Measurements from ENCODE around the gene ATG5. TPM values are rescaled to one million over a fixed set of nuclear protein-coding genes. Genes with fewer than 3 reads are reported as not detected.

The ATG5 gene
- total RNA-seq, 2 experiments from 2014 or later = 18.8 to 31.1 TPM

- no peak overlapping the region for H2AFZ ChIP-seq (ENCODE audit: low read length)
- H3K9me3 ChIP-seq (ENCODE audit: low read length) = no peaks in the 10 kb centered on the region
- ChIA-PET CTCF (ENCODE audit: unreplicated experiment) (no interaction called here), POLR2A (no interaction called here)
- H3K27ac ChIP-seq (ENCODE audit: low read depth, low read length, poor library complexity, severe bottlenecking) = no peak overlapping the region
- H4K20me1 ChIP-seq (ENCODE audit: insufficient read depth, low read length) = no peaks in the 10 kb centered on the region
- BruUV-seq (replicated peaks) = no TSS peak
- H3K4me3 ChIP-seq (ENCODE audit: low read depth, low read length, poor library complexity, severe bottlenecking) = no peak overlapping the region
- H3K4me2 ChIP-seq (ENCODE audit: low read length) = no peak overlapping the region
- intact Hi-C loops (cut with micrococcal nuclease; ENCODE audit: unreplicated experiment) = no loop called here
- no peaks in the 10 kb centered on the region for H3K36me3 ChIP-seq (ENCODE audit: insufficient read depth, low read length)
- H3K9me2 ChIP-seq (ENCODE audit: insufficient read depth, low read length) = no peaks in the 10 kb centered on the region
- 0 out of 2 replicates have a peak, but pooled peaks cover 2% of the 10 kb centered on the region for H3K79me2 ChIP-seq (ENCODE audit: insufficient read depth, low read depth, low read length)
- no peaks in the 10 kb centered on the region for H3K4me1 ChIP-seq (ENCODE audit: insufficient read depth, low read length, poor library complexity, severe bottlenecking)
- no peak for DNase-seq (ENCODE audit: low spot score)
- no peak for TF ChIP-seq EZH2phosphoT487 (IDR thresholded peaks at IDR 0.05; ENCODE audit: borderline replicate concordance, low read depth, low read length)
- TF ChIP-seq, protein P1, sequence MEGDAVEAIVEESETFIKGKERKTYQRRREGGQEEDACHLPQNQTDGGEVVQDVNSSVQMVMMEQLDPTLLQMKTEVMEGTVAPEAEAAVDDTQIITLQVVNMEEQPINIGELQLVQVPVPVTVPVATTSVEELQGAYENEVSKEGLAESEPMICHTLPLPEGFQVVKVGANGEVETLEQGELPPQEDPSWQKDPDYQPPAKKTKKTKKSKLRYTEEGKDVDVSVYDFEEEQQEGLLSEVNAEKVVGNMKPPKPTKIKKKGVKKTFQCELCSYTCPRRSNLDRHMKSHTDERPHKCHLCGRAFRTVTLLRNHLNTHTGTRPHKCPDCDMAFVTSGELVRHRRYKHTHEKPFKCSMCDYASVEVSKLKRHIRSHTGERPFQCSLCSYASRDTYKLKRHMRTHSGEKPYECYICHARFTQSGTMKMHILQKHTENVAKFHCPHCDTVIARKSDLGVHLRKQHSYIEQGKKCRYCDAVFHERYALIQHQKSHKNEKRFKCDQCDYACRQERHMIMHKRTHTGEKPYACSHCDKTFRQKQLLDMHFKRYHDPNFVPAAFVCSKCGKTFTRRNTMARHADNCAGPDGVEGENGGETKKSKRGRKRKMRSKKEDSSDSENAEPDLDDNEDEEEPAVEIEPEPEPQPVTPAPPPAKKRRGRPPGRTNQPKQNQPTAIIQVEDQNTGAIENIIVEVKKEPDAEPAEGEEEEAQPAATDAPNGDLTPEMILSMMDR (conservative IDR thresholded peaks at IDR 0.05; ENCODE audit: low read length) = no peak
Measured at GRCh38 chr6:106227612-106228507, 97.7 kb downstream of the ATG5 start.

DNA sequence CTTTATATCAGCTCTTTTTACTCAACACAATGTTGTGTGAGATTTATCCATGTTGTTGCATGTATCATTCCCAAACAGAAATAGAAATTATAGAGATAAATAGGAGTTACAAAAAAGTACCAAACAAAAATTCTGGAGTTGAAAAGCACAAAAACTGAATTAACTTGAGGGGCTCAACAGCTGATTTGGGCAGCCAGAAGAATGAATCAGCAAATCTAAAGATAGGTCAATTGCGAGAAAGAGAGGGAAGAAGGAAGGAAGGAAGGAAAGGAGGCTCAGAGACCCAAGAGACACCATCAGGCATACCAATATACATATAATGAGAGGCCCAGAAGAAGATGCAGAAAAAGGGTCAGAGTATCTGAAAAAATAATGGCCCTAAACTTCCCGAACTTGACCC is 98.9 kb downstream of the ATG5 start:
- intact Hi-C loops (cut with micrococcal nuclease; ENCODE audit: unreplicated experiment) = no loop called here
- no peaks in the 10 kb centered on the region for H4K20me1 ChIP-seq (ENCODE audit: insufficient read depth, low read length)
- H3K4me3 ChIP-seq (ENCODE audit: low read depth, low read length, poor library complexity, severe bottlenecking) = no peak overlapping the region
- H3K4me1 ChIP-seq (ENCODE audit: insufficient read depth, low read length, poor library complexity, severe bottlenecking) = no peaks in the 10 kb centered on the region
- 0 out of 2 replicates have a peak, but pooled peaks cover 4% of the 10 kb centered on the region for H3K79me2 ChIP-seq (ENCODE audit: insufficient read depth, low read depth, low read length)
- ChIA-PET CTCF (ENCODE audit: unreplicated experiment) (no interaction called here), POLR2A (interaction anchor here (0.5 to 0.7 kb wide), 2 partner anchors 108 to 227 kb away, joined by 3 read pairs; no protein-coding TSS in a partner anchor)
- DNase-seq (ENCODE audit: low spot score) = no peak
- H3K4me2 ChIP-seq (ENCODE audit: low read length) = no peak overlapping the region
- H3K9me3 ChIP-seq (ENCODE audit: low read length) = no peaks in the 10 kb centered on the region
- BruUV-seq (replicated peaks) = no TSS peak
- H3K36me3 ChIP-seq (ENCODE audit: insufficient read depth, low read length) = no peaks in the 10 kb centered on the region
- no peak overlapping the region for H3K27ac ChIP-seq (ENCODE audit: low read depth, low read length, poor library complexity, severe bottlenecking)
- no peak overlapping the region for H2AFZ ChIP-seq (ENCODE audit: low read length)
- no peaks in the 10 kb centered on the region for H3K9me2 ChIP-seq (ENCODE audit: insufficient read depth, low read length)
- TF ChIP-seq, protein P1 (conservative IDR thresholded peaks at IDR 0.05; ENCODE audit: low read length) = no peak
- no peak for TF ChIP-seq EZH2phosphoT487 (IDR thresholded peaks at IDR 0.05; ENCODE audit: borderline replicate concordance, low read depth, low read length)

GRCh38 chr6:106225581-106225980 is 100.0 kb downstream of the ATG5 start:
- Histone ChIP-seq H2AFZ (ENCODE audit: low read length) (no peak overlapping the region), H3K4me2 (ENCODE audit: low read length) (no peak overlapping the region), H3K36me3 (ENCODE audit: insufficient read depth, low read length) (no peaks in the 10 kb centered on the region), H3K4me1 (ENCODE audit: insufficient read depth, low read length, poor library complexity, severe bottlenecking) (no peaks in the 10 kb centered on the region), H3K27ac (ENCODE audit: low read depth, low read length, poor library complexity, severe bottlenecking) (no peak overlapping the region), H4K20me1 (ENCODE audit: insufficient read depth, low read length) (no peaks in the 10 kb centered on the region), H3K9me3 (ENCODE audit: low read length) (no peaks in the 10 kb centered on the region), H3K79me2 (ENCODE audit: insufficient read depth, low read depth, low read length) (0 out of 2 replicates have a peak, but pooled peaks cover 4% of the 10 kb centered on the region), H3K4me3 (ENCODE audit: low read depth, low read length, poor library complexity, severe bottlenecking) (no peak overlapping the region), H3K9me2 (ENCODE audit: insufficient read depth, low read length) (no peaks in the 10 kb centered on the region)
- ChIA-PET CTCF (ENCODE audit: unreplicated experiment) (interaction anchor here (3.5 kb wide), 1 partner anchor 136 kb away, joined by 25 read pairs; no protein-coding TSS in a partner anchor), POLR2A (interaction anchor here (1.1 to 3.7 kb wide), 2 partner anchors 10 to 136 kb away, joined by 5 to 22 read pairs; no protein-coding TSS in a partner anchor)
- intact Hi-C loops (cut with micrococcal nuclease; ENCODE audit: unreplicated experiment) = no loop called here
- no TSS peak for BruUV-seq (replicated peaks)
- TF ChIP-seq, protein P1 (conservative IDR thresholded peaks at IDR 0.05; ENCODE audit: low read length) = no peak
- TF ChIP-seq EZH2phosphoT487 (IDR thresholded peaks at IDR 0.05; ENCODE audit: borderline replicate concordance, low read depth, low read length) = no peak
- DNase-seq (ENCODE audit: low spot score) = no peak
